A673 (cell line): ENCODE results near the gene SMAGP.
A peak's percentile ranks its signal among the peaks of the same experiment; 100 is the strongest.

Experiments used
- EZH2 ChIP-seq: fragments of 200-600 bp; sonication (generic); IDR thresholded peaks from 2 replicates; pipeline ENCODE4 v1.6.1; 2017; ENCODE audit warnings: borderline replicate concordance, low read depth, mild to moderate bottlenecking, mixed read lengths, antibody characterized with exemption, low read length; ENCODE audit not compliant: poor library complexity, severe bottlenecking
- TF ChIP-seq, protein P1 (sequence below): fragments of 300-800, 200-600 bp; sonication (generic); conservative IDR thresholded peaks from 2 replicates; pipeline ENCODE4 v1.5.1; 2017; ENCODE audit warnings: low read depth, mild to moderate bottlenecking, antibody characterized with exemption, low read length, moderate library complexity, mixed read lengths

DNA sequence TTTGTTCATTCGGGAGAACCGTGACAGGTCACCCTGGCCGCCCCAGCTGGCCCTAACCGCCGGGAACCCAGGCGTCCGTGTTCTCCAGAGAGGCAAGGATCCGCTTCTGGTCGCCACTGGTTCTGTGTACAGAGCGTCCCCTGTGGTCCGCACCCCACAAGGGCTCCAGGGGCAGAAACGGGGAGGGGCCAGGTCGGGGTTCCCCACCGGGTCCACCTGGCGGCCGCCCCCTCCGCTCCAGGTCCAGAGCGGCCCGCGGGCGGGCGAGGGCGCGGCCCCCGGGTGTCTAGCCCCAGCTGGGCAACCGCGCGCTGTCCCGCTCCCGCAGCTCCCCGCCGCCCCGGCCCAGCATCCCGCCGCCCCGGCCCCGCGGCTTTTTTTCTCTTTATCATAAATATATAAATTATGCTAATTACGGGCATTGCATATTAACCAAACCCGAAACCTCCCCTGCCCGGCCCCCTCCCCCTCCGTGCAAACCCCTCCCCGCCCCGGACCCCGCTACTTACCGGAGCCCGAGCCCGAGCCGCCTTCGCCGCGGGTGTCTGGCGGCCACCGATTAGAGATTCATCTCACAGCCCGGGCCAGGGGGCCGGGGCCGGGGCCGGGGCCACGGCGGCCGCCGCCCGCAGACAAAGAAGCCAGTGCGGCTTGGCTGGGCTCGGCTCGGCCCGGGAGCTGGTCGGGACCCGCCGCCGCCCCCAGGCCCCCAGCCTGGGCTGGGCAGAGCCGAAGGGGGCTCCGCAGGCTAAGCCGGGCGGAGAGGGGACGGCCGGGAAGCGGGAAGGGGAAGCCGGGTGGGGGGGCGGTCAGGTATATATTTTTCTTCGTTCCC lies 52.9 kb downstream of the SMAGP start:
- TF ChIP-seq, protein P1, sequence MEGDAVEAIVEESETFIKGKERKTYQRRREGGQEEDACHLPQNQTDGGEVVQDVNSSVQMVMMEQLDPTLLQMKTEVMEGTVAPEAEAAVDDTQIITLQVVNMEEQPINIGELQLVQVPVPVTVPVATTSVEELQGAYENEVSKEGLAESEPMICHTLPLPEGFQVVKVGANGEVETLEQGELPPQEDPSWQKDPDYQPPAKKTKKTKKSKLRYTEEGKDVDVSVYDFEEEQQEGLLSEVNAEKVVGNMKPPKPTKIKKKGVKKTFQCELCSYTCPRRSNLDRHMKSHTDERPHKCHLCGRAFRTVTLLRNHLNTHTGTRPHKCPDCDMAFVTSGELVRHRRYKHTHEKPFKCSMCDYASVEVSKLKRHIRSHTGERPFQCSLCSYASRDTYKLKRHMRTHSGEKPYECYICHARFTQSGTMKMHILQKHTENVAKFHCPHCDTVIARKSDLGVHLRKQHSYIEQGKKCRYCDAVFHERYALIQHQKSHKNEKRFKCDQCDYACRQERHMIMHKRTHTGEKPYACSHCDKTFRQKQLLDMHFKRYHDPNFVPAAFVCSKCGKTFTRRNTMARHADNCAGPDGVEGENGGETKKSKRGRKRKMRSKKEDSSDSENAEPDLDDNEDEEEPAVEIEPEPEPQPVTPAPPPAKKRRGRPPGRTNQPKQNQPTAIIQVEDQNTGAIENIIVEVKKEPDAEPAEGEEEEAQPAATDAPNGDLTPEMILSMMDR = 0 out of 2 replicates have a peak, but pooled peaks have one; percentile 27
- TF ChIP-seq EZH2 = no peak
